ENCODE data around the gene ATG9B. TPM values are rescaled to one million over a fixed set of nuclear protein-coding genes. Genes with fewer than 3 reads are reported as not detected.

The ATG9B gene
- total and polyA plus RNA-seq, 2 donors from 2014 or later, result 0.19 TPM

DNA sequence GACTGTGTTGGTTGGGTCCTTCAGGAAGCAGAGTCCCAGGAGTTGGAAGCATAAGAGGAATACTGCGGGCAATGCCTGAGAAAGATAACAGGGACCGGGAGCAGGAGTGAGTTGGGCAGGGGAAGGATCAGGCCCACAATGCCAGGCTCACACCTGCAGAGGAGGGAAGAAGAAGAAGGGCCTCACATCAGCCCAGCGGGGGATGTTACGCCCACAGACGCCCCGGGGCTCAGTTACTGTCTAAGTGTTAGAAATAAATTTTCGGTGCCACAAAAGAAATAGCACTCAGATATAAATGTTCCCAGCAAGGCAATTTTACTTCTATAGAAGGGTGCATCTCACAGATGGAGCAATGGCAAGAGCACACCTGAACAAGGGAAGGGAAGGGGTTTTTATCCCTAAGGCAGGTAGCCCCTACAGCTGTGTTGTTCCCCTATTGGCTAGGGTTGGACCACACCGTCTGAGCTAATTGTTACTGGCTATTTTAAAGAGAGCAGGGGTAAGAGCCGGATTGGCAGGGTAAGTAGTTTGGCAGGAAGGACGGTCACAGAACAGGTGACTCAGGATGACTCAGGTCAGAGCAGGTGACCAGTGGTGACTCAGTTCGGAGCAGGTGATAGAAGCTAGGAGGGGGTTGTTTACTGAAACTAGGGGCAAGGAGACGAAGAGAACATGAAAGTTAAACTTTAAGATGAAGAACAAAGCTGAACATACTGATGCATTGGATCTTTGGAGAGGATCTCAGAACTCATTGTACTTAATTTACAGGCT, 33.7 kb downstream of the ATG9B start, which contains the start of gene NOS3:
TSS of gene NOS3 (plus strand) at position 602 of the 771 bp plus-strand sequence. CDS start 2,787 bp downstream, outside the sequence.
- H3K27me3 ChIP-seq (ENCODE audit: control insufficient read depth, insufficient read depth, low read length), result no peaks in the 10 kb centered on the region
- no peak within 1 kb of the TSS for H3K4me3 ChIP-seq (ENCODE audit: low read length in 3 of 3)
- intact Hi-C loops (cut with DNase I), result no loop called here
- TF ChIP-seq, protein P1, sequence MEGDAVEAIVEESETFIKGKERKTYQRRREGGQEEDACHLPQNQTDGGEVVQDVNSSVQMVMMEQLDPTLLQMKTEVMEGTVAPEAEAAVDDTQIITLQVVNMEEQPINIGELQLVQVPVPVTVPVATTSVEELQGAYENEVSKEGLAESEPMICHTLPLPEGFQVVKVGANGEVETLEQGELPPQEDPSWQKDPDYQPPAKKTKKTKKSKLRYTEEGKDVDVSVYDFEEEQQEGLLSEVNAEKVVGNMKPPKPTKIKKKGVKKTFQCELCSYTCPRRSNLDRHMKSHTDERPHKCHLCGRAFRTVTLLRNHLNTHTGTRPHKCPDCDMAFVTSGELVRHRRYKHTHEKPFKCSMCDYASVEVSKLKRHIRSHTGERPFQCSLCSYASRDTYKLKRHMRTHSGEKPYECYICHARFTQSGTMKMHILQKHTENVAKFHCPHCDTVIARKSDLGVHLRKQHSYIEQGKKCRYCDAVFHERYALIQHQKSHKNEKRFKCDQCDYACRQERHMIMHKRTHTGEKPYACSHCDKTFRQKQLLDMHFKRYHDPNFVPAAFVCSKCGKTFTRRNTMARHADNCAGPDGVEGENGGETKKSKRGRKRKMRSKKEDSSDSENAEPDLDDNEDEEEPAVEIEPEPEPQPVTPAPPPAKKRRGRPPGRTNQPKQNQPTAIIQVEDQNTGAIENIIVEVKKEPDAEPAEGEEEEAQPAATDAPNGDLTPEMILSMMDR (IDR thresholded peaks at IDR 0.05; ENCODE audit: borderline replicate concordance, extremely low read depth, insufficient read depth), result no peak
- FAIRE-seq, result no peak
- H3K36me3 ChIP-seq (ENCODE audit: control insufficient read depth in 2 of 3, insufficient read depth in 3 of 3, low read length in 3 of 3), result no peaks in the 10 kb centered on the region
- DNase-seq, result no peak
- no peak within 1 kb of the TSS for H3K9ac ChIP-seq (ENCODE audit: low read length in 3 of 3)
- H3K9me3 ChIP-seq (ENCODE audit: control insufficient read depth in 2 of 3, insufficient read depth in 1 of 3, low read length in 3 of 3), result peaks cover 0 to 3% (median 2%) of the 10 kb centered on the region in 3 donors
- peaks cover 0 to 4% (median 0%) of the 10 kb centered on the region in 3 donors for H3K4me1 ChIP-seq (ENCODE audit: control insufficient read depth in 2 of 3, insufficient read depth in 2 of 3, low read depth in 1 of 3, low read length in 3 of 3)
- H3K27ac ChIP-seq (ENCODE audit: low read depth in 2 of 2, low read length in 2 of 2), result peak within 1 kb of the TSS; percentile 11 to 14

DNA sequence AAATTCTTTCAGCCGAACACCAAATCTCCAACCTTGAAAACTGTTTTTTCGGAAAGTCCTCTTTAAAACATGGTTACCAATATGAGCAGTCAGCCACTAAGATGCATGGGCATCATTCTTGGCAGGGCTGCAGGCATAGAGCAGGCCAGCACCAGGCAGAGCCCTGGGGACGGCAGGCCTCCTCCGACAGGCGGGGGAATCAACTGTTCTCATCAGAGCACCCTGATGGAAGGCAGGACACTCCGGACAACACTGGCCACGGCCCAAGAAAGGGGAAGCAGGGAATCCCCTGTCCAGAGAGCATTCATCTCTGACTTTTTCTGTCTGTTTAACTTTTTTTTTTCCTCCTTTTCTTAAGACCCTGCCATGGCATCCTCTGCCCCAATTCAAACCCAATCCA, 34.8 kb downstream of the ATG9B start:
- no peaks in the 10 kb centered on the region for H3K27me3 ChIP-seq (ENCODE audit: control insufficient read depth, insufficient read depth, low read length)
- TF ChIP-seq, protein P1 (IDR thresholded peaks at IDR 0.05; ENCODE audit: borderline replicate concordance, extremely low read depth, insufficient read depth), result no peak
- FAIRE-seq (no peak), DNase-seq (no peak)
- peaks cover 0 to 3% (median 2%) of the 10 kb centered on the region in 3 donors for H3K9me3 ChIP-seq (ENCODE audit: control insufficient read depth in 2 of 3, insufficient read depth in 1 of 3, low read length in 3 of 3)
- intact Hi-C loops (cut with DNase I), result no loop called here
- peaks cover 0 to 4% (median 0%) of the 10 kb centered on the region in 3 donors for H3K4me1 ChIP-seq (ENCODE audit: control insufficient read depth in 2 of 3, insufficient read depth in 2 of 3, low read depth in 1 of 3, low read length in 3 of 3)
- no peak overlapping the region for H3K4me3 ChIP-seq (ENCODE audit: low read length in 3 of 3)
- H3K36me3 ChIP-seq (ENCODE audit: control insufficient read depth in 2 of 3, insufficient read depth in 3 of 3, low read length in 3 of 3), result no peaks in the 10 kb centered on the region
- no peak overlapping the region for H3K9ac ChIP-seq (ENCODE audit: low read length in 3 of 3)
- H3K27ac ChIP-seq (ENCODE audit: low read depth in 2 of 2, low read length in 2 of 2), result peak overlapping the region; percentile 60 to 71

DNA sequence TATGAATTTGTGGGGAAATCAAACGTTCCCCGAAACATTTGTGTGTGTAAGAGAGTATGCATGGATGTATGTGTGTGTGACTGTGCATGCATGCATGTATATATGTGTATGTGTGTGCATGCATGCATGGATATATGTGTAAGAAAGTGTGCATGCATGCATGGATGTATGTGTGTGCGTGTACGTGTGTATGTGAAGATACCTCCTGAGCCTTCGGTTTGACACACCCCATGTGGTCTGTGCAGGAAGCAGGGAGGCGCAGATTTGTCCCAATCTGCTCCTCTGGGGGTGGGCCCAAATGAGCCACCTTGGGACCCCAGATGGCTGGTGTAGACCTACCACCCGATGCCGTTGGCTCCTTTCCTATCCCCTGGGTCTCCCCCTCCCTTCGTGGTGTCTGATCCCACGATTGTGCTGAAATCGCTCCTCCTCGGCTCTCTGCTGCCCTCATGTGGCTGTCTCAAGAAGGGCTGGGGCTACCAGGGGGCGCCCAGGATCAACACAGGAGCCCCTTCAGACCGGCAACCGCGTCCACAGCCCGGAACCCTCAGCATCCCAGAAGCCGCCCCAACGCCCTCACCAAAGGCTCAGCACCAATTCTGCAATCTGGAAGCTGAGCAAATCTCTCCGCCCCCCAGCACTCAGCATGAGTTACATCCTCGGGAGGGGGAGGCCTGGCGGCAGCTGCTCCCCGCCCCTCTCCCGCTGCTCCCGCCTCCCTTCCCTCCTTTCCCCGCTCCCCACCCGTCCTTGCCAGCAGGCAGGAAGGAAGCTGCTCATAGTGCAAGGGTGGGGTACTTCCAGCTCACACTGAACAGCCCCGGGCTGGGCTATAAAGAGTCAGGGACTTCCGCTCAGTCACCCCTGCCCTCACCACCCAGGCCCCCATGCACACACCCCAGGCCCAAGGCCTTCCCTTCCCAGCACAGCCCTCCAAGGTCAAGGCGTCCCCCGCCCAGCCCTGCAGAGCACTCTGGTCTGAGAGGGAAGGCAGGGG, 35.8 kb downstream of the ATG9B start:
- peaks cover 0 to 4% (median 0%) of the 10 kb centered on the region in 3 donors for H3K4me1 ChIP-seq (ENCODE audit: control insufficient read depth in 2 of 3, insufficient read depth in 2 of 3, low read depth in 1 of 3, low read length in 3 of 3)
- no peak overlapping the region for H3K4me3 ChIP-seq (ENCODE audit: low read length in 3 of 3)
- FAIRE-seq (no peak), DNase-seq (peak; percentile 79 to 90 (median 86))
- H3K36me3 ChIP-seq (ENCODE audit: control insufficient read depth in 2 of 3, insufficient read depth in 3 of 3, low read length in 3 of 3), result no peaks in the 10 kb centered on the region
- intact Hi-C loops (cut with DNase I), result no loop called here
- H3K9me3 ChIP-seq (ENCODE audit: control insufficient read depth in 2 of 3, insufficient read depth in 1 of 3, low read length in 3 of 3), result peaks cover 0 to 3% (median 2%) of the 10 kb centered on the region in 3 donors
- H3K27ac ChIP-seq (ENCODE audit: low read depth in 2 of 2, low read length in 2 of 2), result peak overlapping the region; percentile 60 to 71
- H3K9ac ChIP-seq (ENCODE audit: low read length in 3 of 3), result no peak overlapping the region
- TF ChIP-seq, protein P1 (IDR thresholded peaks at IDR 0.05; ENCODE audit: borderline replicate concordance, extremely low read depth, insufficient read depth), result peak; percentile 69
- H3K27me3 ChIP-seq (ENCODE audit: control insufficient read depth, insufficient read depth, low read length), result no peaks in the 10 kb centered on the region
